Fibroblast of mammary gland (primary cell): ENCODE results near the gene RAP1GAP2.

Source experiments
- DNase-seq: peaks from one replicate; pipeline ENCODE4 v3.0.0-alpha.2; 2010; ENCODE audit warnings: low read depth
- H3K4me3 ChIP-seq: 2 replicates; pipeline ENCODE4 v1.5.1; 2011; ENCODE audit warnings: low read depth, mild to moderate bottlenecking, low read length, moderate library complexity; ENCODE audit not compliant: control insufficient read depth
- TF ChIP-seq, protein P1 (sequence below): conservative IDR thresholded peaks from 2 replicates; pipeline ENCODE4 v1.5.1; 2011; ENCODE audit warnings: low read depth, low read length, inconsistent platforms; ENCODE audit not compliant: control insufficient read depth, insufficient read depth

RAP1GAP2 gene

DNA sequence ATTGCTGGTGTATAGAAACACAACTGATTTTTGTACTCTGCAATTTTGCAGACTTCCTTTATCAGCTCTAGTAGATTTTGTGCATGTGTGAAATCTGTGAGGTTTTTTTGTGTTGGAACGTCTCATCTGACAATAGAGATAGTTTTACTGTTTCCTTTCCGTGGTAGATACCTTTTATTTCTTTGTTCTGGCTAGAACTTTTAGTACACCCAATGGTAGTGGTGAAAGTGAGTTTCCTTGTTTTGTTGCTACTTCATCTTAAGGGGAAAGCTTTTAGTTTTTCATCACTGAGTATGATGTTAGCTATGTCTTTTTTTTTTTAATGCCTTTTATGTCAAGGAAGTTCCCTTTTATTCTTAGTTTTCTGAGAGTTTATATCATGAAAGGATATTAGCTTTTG, 149.1 kb downstream of the RAP1GAP2 start:
- no peak overlapping the region for H3K4me3 ChIP-seq
- no peak for DNase-seq
- TF ChIP-seq, protein P1, sequence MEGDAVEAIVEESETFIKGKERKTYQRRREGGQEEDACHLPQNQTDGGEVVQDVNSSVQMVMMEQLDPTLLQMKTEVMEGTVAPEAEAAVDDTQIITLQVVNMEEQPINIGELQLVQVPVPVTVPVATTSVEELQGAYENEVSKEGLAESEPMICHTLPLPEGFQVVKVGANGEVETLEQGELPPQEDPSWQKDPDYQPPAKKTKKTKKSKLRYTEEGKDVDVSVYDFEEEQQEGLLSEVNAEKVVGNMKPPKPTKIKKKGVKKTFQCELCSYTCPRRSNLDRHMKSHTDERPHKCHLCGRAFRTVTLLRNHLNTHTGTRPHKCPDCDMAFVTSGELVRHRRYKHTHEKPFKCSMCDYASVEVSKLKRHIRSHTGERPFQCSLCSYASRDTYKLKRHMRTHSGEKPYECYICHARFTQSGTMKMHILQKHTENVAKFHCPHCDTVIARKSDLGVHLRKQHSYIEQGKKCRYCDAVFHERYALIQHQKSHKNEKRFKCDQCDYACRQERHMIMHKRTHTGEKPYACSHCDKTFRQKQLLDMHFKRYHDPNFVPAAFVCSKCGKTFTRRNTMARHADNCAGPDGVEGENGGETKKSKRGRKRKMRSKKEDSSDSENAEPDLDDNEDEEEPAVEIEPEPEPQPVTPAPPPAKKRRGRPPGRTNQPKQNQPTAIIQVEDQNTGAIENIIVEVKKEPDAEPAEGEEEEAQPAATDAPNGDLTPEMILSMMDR: no peak

DNA sequence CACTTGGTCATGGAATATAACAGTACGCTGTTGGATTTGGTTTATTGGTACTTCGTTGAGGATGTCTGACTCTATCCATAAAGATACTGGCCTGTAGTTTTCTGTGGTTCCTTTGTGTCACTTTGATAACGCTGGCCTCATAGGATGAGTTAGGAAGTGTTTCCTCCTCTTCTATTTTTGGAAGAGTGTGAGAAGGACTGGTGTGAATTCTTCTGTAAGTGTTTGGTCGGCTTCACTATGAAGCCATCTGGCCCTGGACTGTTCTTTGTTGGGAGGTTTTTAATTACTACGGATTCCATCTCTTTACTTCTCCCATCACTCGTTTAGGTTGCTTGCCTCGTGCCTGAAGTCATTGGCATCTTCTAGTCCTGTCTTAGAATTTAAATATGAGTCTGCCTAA, 149.9 kb downstream of the RAP1GAP2 start:
- TF ChIP-seq, protein P1: no peak
- no peak overlapping the region for H3K4me3 ChIP-seq
- no peak for DNase-seq

DNA sequence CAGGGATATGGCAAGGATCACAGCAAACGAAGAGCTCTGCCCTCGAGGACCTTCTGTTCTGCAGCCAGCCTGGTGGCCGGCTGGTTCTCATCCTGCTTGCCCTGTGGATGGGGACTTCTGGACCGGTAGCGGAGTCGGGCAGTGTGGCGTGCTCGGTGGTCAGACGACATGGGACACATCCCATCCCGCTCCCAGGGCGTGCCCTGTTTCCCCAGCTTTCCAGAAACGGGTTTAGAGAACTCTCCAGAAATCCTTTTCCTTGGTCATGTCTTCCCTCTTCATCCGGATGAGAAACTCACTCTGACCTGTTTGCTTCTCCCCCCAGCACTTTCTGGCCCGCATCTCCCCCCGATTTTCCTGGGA, 151.3 kb downstream of the RAP1GAP2 start:
- TF ChIP-seq, protein P1: no peak
- no peak for DNase-seq
- H3K4me3 ChIP-seq: no peak overlapping the region

DNA sequence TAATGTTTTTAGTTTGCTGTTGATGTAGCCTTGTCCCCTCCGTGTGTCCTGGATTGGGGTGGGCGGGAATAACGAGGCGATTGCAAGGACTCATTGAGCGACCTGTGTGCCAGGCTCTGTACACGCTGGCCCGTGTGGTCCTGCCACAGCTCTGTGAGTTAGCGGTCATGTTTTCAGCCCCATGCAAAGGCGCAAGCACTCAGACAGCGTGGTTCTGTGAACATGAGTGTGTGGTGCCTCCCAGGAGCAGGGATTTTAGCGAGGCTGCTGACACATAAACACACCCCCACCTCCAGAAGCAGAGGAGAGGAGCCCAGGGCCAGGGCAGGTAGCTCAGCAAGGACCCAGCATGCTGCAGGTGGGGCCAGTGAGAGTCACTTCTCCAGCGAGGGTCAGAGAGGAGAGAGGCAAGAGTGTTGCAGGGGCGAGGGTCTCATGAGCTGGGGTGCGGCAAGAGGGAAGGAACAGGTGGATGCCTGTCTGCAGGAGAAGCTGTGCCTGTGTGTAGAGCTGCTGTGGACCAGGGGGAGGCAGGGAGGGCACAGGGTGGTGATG, 151.8 kb downstream of the RAP1GAP2 start:
- DNase-seq: no peak
- TF ChIP-seq, protein P1: no peak
- no peak overlapping the region for H3K4me3 ChIP-seq

DNA sequence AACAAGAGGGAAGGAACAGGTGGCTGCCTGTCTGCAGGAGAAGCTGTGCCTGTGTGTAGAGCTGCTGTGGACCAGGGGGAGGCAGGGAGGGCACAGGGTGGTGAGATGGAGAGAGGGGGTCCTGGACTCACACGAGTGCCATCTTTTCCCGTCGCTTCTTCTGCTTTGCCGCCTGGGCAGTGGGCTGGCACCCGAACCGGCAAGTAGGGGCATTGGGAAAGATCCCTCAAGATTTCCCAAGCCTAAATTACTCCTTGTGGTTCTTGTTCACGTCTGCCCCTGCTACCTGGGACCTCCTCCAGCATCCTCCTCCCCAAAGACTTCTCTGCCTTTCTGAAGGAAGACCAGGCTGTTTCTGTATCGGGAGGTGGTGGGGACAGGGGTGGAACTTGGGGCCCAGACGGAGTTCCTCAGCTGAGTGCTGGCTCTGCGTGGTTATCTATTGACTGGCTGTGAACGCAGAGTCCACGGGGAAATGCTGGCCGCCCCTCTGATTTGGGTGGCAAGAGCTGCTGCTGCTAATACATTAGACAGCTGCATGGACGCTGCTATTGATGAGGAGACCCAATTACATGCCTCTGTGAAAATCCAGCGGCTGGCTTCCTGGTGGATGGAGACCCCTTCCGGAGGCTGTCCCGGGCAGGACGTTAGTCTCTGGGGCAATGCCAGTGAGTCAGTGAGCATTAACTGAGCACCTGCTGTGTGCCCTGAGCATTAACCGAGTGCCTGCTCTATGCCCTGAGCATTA, 152.7 kb downstream of the RAP1GAP2 start:
- DNase-seq: no peak
- no peak overlapping the region for H3K4me3 ChIP-seq
- TF ChIP-seq, protein P1: no peak

DNA sequence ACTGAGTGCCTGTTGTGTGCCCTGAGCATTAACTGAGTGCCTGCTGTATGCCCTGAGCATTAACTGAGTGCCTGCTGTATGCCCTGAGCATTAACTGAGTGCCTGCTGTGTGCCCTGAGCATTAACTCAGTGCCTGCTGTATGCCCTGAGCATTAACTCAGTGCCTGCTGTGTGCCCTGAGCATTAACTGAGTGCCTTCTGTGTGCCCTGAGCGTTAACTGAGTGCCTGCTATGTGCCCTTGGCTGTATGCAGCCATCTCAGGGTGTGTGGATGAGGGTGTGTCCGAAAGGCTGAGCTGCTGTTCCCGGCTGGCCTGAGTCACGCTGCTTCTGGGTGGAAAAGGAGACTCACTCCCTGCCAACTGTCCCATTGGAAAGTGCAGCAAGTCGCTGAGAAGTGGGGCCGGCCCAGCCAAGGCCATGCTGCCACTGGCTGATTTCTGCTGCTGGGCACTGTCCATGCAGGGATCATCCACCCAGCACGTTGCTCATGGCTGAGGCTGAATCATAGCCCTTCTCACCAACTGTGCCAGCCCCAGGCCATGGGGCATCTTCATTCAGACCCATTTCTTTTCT, 153.3 kb downstream of the RAP1GAP2 start:
- peak; percentile 78 for DNase-seq
- TF ChIP-seq, protein P1: no peak

More for the DNA sequence above, 153.3 kb downstream of the RAP1GAP2 start:
- H3K4me3 ChIP-seq: no peak overlapping the region
